Esophagus muscularis mucosa (tissue), 4 donors: ENCODE measurements around the gene PRR5L. TPM values are rescaled to one million over a fixed set of nuclear protein-coding genes. Genes with fewer than 3 reads are reported as not detected.
"Not testable (repeated sequence)": the region's sequence is repeated elsewhere in the genome, so short reads cannot be mapped to it uniquely, and the experiment has no call there.

Experiments
- DNase-seq: peaks from one replicate; pipeline ENCODE4 v3.0.0-alpha.2; 2017; ENCODE audit errors: extremely low spot score
- H3K27ac ChIP-seq, 4 donors: fragments of 200-600 bp; sonication (generic); replicated peaks in 1 of 4; 1 replicate in 3 of 4; 2 replicates in 1 of 4; pipeline ENCODE4 v1.5.1; 2016 to 2019; ENCODE audit warnings: mild to moderate bottlenecking in 1 of 4
- H3K27me3 ChIP-seq, 4 donors: fragments of 200-600 bp; sonication (generic); one replicate each; pipeline versions ENCODE4 v1.5.1 to v1.6.0; 2016 to 2019
- H3K36me3 ChIP-seq, 4 donors: fragments of 200-600 bp; sonication (generic); one replicate each; pipeline ENCODE4 v1.5.1; 2016 to 2019
- H3K4me1 ChIP-seq, 4 donors: fragments of 200-600 bp; sonication (generic); one replicate each; pipeline ENCODE4 v1.5.1; 2016 to 2019
- H3K4me3 ChIP-seq, 4 donors: fragments of 200-600 bp; sonication (generic); 1 replicate in 2 of 4; 2 replicates in 2 of 4; pipeline ENCODE4 v1.5.1; 2016 to 2019; ENCODE audit warnings: mild to moderate bottlenecking in 4 of 4, moderate library complexity in 1 of 4
- H3K9me3 ChIP-seq, 4 donors: fragments of 200-600 bp; sonication (generic); 1 replicate in 3 of 4; 2 replicates in 1 of 4; pipeline ENCODE4 v1.5.1; 2016 to 2019
- EP300 ChIP-seq: sonication (generic); formaldehyde crosslinking; IDR thresholded peaks from one replicate; pipeline ENCODE4 v1.6.1; 2017; ENCODE audit warnings: antibody characterized with exemption
- POLR2A ChIP-seq: fragments of 450-650 bp; IDR thresholded peaks from one replicate; pipeline ENCODE4 v1.6.1; 2017; ENCODE audit warnings: antibody characterized with exemption, moderate library complexity, mild to moderate bottlenecking, low read depth
- POLR2AphosphoS5 ChIP-seq, 2 donors: sonication (generic); formaldehyde crosslinking; IDR thresholded peaks; one replicate each; pipeline ENCODE4 v1.6.1; 2017; ENCODE audit warnings: antibody characterized with exemption in 2 of 2
- WGBS: methylation state at CpG from one replicate; pipeline ENCODE4 v1.1.5; 2018; 5-methylcytosine and 5-hydroxymethylcytosine counted together
- intact Hi-C: fragments of 100-400 bp; cut with DNase I; formaldehyde crosslinking; loops from one replicate; pipeline ENCODE4 v1.15.1; 2023
- small RNA-seq, 3 donors: library from RNA; depleted of rRNA; stranded (forward); fragments of <200 nt; gene quantifications; one replicate each; pipeline ENCODE3, GENCODE V24; 2016
- total RNA-seq, 4 donors: library from RNA; depleted of rRNA; stranded (reverse); fragments of >200 nt; gene quantifications; one replicate each; pipeline versions ENCODE4 v1.1.0 to v1.2.1, GENCODE V29; 2016
- TF ChIP-seq, protein P1 (sequence below), 3 experiments: fragments of 200-600 bp in 2 of 3; fragments of 450-650 bp in 1 of 3; sonication (generic) in 2 of 3; IDR thresholded peaks; one replicate each; pipeline ENCODE4 v1.5.1; 2017 to 2019; ENCODE audit warnings: antibody characterized with exemption in 3 of 3, mild to moderate bottlenecking in 2 of 3, moderate library complexity in 1 of 3

Gene PRR5L
- total RNA-seq, 4 donors from 2014 or later, result 1.7 to 9.6 (median 3.1) TPM

DNA sequence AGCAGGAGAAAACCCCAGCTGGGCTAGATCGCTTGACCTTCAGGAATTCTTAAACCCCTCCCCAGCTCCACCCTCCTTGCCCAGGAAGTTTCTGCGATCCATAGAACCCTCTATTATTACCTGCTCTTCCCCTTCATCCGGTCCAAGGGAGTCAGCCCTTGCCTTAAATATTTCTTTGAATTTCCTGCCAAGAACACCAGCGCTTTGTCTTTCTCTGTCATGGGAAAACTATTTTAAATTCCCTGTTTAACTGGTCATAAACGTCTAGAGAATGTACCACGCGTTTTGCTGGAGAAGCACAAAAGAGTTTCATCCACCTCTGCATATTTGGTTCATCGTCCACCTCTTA, 214.5 kb downstream of the PRR5L start:
- intact Hi-C loops, result no loop called here
- 8% methylated on average over 8 of the region's 8 CpGs for WGBS
- peak overlapping the region; percentile 90 to 93 (median 91) for H3K27ac ChIP-seq
- TF ChIP-seq EP300 (no peak), POLR2AphosphoS5 (IDR thresholded peaks at IDR 0.05) (no peak), POLR2A (no peak)
- TF ChIP-seq, protein P1, sequence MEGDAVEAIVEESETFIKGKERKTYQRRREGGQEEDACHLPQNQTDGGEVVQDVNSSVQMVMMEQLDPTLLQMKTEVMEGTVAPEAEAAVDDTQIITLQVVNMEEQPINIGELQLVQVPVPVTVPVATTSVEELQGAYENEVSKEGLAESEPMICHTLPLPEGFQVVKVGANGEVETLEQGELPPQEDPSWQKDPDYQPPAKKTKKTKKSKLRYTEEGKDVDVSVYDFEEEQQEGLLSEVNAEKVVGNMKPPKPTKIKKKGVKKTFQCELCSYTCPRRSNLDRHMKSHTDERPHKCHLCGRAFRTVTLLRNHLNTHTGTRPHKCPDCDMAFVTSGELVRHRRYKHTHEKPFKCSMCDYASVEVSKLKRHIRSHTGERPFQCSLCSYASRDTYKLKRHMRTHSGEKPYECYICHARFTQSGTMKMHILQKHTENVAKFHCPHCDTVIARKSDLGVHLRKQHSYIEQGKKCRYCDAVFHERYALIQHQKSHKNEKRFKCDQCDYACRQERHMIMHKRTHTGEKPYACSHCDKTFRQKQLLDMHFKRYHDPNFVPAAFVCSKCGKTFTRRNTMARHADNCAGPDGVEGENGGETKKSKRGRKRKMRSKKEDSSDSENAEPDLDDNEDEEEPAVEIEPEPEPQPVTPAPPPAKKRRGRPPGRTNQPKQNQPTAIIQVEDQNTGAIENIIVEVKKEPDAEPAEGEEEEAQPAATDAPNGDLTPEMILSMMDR (IDR thresholded peaks at IDR 0.05), result no peak
- H3K4me3 ChIP-seq, result peak overlapping the region; percentile 71 to 96 (median 92)
- H3K9me3 ChIP-seq, result peaks cover 0 to 9% (median 6%) of the 10 kb centered on the region in 4 donors
- no peaks in the 10 kb centered on the region for H3K27me3 ChIP-seq
- DNase-seq, result no peak
- H3K4me1 ChIP-seq, result peaks cover 0 to 38% (median 29%) of the 10 kb centered on the region in 4 donors
- no peaks in the 10 kb centered on the region for H3K36me3 ChIP-seq

DNA sequence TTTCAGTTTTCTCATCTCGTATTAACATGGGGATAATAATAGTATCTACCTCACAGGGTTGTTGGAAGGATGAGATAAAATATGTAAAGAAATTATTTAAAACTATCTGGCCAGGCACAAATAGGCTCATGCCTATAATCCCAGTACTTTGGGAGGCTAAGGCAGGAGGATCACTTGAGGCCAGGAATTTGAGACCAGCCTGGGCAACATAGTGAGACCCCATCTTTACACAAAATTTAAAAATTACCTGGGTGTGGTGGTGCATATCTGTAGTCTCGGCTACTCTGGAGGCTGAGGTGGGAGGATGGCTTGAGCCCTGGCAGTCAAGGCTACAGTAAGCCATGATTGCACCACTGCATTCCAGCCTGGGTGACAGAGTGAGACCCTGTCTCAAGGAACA, 215.0 kb downstream of the PRR5L start:
- Histone ChIP-seq H3K4me3 (peak overlapping the region; percentile 71 to 96 (median 92)), H3K27ac (peak overlapping the region; percentile 90 to 93 (median 91))

DNA sequence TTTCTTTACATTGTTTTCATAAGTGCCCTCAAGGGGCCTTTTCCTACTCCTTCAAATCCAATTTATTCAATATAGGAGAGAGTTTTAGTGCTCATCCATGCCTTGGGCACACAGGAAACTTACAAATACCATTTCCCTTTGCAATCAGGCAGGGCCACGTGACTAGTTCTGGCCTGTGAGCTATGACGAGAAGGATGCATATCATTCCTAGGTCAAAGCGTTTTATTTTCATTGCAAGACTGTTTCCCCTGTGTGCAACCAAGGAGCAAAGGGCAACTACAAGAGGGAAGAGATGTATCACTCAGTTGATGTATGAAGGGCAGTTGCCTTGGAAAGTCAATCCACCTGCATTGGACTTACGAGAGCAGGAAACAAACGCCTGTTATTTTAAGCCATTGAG, 215.9 kb downstream of the PRR5L start:
- Histone ChIP-seq H3K4me1 (peaks cover 0 to 25% (median 22%) of the 10 kb centered on the region in 4 donors), H3K36me3 (no peaks in the 10 kb centered on the region), H3K4me3 (no peak overlapping the region), H3K9me3 (peaks cover 0 to 9% (median 6%) of the 10 kb centered on the region in 4 donors), H3K27ac (no peak overlapping the region), H3K27me3 (no peaks in the 10 kb centered on the region)
- intact Hi-C loops, result no loop called here
- DNase-seq, result no peak
- WGBS, result 82% methylated on average over 5 of the region's 5 CpGs
- TF ChIP-seq POLR2A, result no peak
- TF ChIP-seq, protein P1 (IDR thresholded peaks at IDR 0.05), result no peak
- TF ChIP-seq POLR2AphosphoS5 (IDR thresholded peaks at IDR 0.05), result no peak
- TF ChIP-seq EP300, result no peak

More for the DNA sequence above, 215.0 kb downstream of the PRR5L start:
- H3K4me1 ChIP-seq, result peaks cover 0 to 33% (median 27%) of the 10 kb centered on the region in 4 donors
- intact Hi-C loops, H3K27me3 ChIP-seq, DNase-seq, H3K36me3 ChIP-seq, H3K9me3 ChIP-seq: not testable (repeated sequence)
- 56% methylated on average over 2 of the region's 2 CpGs for WGBS

DNA sequence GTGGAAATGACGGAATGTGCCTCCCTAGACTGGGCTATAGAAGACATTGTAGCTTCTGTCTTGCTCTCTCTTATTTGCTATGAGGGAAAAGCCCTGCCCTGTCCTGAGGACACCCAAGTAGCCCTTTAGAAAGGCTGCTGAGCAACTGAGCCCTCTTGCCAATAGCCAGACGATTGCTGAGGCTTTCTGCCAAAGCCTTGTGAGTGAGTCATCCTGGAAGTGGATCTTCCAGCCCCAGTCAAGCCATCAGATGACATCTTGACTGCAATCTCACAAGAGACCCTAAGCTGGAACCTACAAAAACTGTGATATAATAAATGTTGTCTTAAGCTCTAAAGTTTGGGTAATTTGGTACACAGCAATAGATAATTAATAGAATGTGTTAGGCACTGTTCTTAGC, 217.9 kb downstream of the PRR5L start:
- Histone ChIP-seq H3K4me3 (no peak overlapping the region), H3K4me1 (peaks cover 0 to 12% (median 8%) of the 10 kb centered on the region in 4 donors), H3K36me3 (no peaks in the 10 kb centered on the region), H3K27ac (no peak overlapping the region), H3K9me3 (peaks cover 0 to 9% (median 6%) of the 10 kb centered on the region in 4 donors), H3K27me3 (no peaks in the 10 kb centered on the region)
- 58% methylated on average over 2 of the region's 2 CpGs for WGBS
- no peak for DNase-seq
- intact Hi-C loops, result no loop called here
- TF ChIP-seq POLR2A (no peak), POLR2AphosphoS5 (IDR thresholded peaks at IDR 0.05) (no peak), EP300 (no peak)
- TF ChIP-seq, protein P1 (IDR thresholded peaks at IDR 0.05), result no peak

Small RNA genes within 50 kb of the gene (small RNA-seq; reads per million reads assigned to genes)
- gene AC061999.1, result 0 reads per million in 3 donors

Other genes starting within 250 kb of the PRR5L start
- 10 to 100 TPM; 18.3 to 45.5 (median 27.7) TPM for gene COMMD9, start 6.9 kb upstream of the PRR5L start, total RNA-seq
- gene TRAF6, start 214.0 kb downstream of the PRR5L start, total RNA-seq, result 10 to 100 TPM; 10.3 to 16.4 (median 12.8) TPM